Ectodermal cell (in vitro differentiated cells): ENCODE data around the gene COQ10B.

Experiments used
- H3K27ac ChIP-seq: 2 replicates; pipeline ENCODE4 v1.7.0; 2013; ENCODE audit warnings: mild to moderate bottlenecking, low read depth, low read length; ENCODE audit not compliant: insufficient read depth, poor library complexity, severe bottlenecking
- H3K27me3 ChIP-seq: 2 replicates; pipeline ENCODE4 v1.7.0; 2013; ENCODE audit warnings: mild to moderate bottlenecking, low read length; ENCODE audit not compliant: insufficient read depth, control insufficient read depth, poor library complexity, severe bottlenecking
- H3K36me3 ChIP-seq: one replicate; pipeline ENCODE4 v1.7.0; 2013; ENCODE audit warnings: low read length; ENCODE audit not compliant: control insufficient read depth, insufficient read depth
- H3K4me1 ChIP-seq: one replicate; pipeline ENCODE4 v1.7.0; 2013; ENCODE audit warnings: low read length; ENCODE audit not compliant: control insufficient read depth, insufficient read depth
- H3K4me3 ChIP-seq: 2 replicates; pipeline ENCODE4 v1.7.0; 2013; ENCODE audit warnings: low read depth, low read length, control low read depth; ENCODE audit not compliant: insufficient read depth
- H3K9me3 ChIP-seq: 2 replicates; pipeline ENCODE4 v1.7.0; 2013; ENCODE audit warnings: mild to moderate bottlenecking, low read length, moderate library complexity; ENCODE audit not compliant: control insufficient read depth
- WGBS, 2 experiments: methylation state at CpG; one replicate each; pipeline ENCODE4 v1.1.7; 2013; ENCODE audit warnings: missing lambda C conversion rate in 2 of 2; 5-methylcytosine and 5-hydroxymethylcytosine counted together

Gene COQ10B

DNA sequence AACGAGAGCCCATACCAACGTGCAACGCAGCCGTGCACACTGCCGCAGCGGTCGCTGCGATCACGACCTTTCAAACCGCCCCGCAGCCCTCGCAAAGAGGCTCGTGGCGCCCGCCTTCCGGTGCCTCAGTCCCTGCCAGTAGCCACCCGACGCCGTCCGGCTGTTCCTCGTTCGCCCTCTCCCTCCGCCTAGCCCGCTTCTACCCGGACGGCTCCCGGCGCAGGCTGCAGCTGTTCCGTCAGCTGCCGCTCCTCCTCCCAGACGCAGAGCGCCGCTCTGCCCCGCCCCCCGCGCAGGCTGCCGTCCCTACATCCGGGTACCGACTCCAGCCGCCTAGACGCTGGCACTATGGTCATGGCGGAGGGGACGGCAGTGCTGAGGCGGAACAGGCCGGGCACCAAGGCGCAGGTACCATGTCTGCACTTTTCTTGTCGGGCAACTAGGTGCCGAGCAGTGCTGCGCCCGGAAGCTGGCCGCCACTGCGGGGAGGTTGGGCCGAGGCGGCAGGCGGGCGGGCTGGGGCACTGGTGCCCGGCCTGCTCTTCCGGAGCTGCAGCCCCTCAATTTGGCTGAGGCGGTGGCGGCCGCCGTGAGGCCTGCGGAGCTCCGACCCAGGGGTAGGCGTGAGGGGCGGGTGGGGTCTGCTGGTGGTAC lies 62.5 kb downstream of the COQ10B start, which contains the start of gene MOB4:
Gene MOB4, plus strand, starts transcription at position 328 of the 654 bp plus-strand sequence. Its CDS starts 21 bp downstream, at position 349.
- Histone ChIP-seq H3K36me3 (no peaks in the 10 kb centered on the region), H3K27me3 (no peaks in the 10 kb centered on the region), H3K27ac (peak within 1 kb of the TSS; percentile 74)

DNA sequence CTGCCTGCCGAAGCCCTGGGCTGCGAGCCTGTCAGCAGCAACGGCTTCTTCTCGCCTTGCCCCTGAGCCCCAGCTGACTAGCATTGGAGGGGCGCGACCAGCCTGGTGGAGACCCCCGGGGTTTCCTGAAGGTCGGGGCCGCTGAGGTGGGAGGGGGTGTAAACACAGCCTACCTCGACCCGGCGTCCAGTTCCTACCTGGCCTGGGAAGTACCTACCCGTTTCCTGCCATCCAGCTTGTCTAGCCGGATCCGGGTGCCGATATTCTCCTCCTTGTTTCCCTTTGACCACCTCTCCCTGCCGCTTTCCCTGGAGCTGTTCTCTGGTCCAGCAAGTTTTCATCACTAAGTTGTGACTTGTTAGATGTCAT lies 63.0 kb downstream of the COQ10B start:
- H3K36me3 ChIP-seq, result no peaks in the 10 kb centered on the region
- H3K4me3 ChIP-seq, result peak overlapping the region; percentile 84
- H3K27me3 ChIP-seq, result no peaks in the 10 kb centered on the region
- WGBS, 2 experiments, result 0 to 1% methylated on average over 17 of the region's 17 CpGs
- peak overlapping the region; percentile 57 for H3K27ac ChIP-seq
- peaks cover 12% of the 10 kb centered on the region for H3K4me1 ChIP-seq
- no peaks in the 10 kb centered on the region for H3K9me3 ChIP-seq

More for the DNA sequence above, 62.5 kb downstream of the COQ10B start, which contains the start of gene MOB4:
- WGBS, 2 experiments, result 0 to 1% methylated on average over 66 of the region's 66 CpGs
- Histone ChIP-seq H3K4me3 (peak within 1 kb of the TSS; percentile 84), H3K4me1 (peaks cover 12% of the 10 kb centered on the region), H3K9me3 (no peaks in the 10 kb centered on the region)

DNA sequence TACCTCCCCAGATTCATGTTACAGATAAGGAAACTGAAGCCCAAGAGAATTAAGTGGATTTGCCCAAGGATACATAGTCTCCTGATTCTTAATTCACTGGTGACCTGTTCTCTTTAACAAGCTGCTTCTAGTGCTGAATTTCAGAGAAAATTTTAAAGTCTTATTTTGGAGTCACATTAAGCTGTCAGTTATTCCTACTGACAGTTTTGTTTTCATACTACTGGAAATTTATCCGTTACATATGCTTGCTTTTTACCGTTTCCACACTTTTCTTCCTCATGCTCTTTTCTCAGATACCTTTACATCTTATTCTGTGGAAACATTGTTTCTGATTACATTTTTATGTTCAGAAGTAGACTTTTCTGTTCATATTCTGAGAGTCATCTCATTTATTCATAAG lies 63.8 kb downstream of the COQ10B start:
- Histone ChIP-seq H3K27me3 (no peaks in the 10 kb centered on the region), H3K9me3 (no peaks in the 10 kb centered on the region), H3K4me3 (peak overlapping the region; percentile 84), H3K4me1 (peaks cover 12% of the 10 kb centered on the region), H3K27ac (no peak overlapping the region), H3K36me3 (no peaks in the 10 kb centered on the region)
- WGBS, 2 experiments, result 90 to 96% methylated on average over 2 of the region's 2 CpGs
